ENCODE data around the gene RAB34.

RAB34 gene

DNA sequence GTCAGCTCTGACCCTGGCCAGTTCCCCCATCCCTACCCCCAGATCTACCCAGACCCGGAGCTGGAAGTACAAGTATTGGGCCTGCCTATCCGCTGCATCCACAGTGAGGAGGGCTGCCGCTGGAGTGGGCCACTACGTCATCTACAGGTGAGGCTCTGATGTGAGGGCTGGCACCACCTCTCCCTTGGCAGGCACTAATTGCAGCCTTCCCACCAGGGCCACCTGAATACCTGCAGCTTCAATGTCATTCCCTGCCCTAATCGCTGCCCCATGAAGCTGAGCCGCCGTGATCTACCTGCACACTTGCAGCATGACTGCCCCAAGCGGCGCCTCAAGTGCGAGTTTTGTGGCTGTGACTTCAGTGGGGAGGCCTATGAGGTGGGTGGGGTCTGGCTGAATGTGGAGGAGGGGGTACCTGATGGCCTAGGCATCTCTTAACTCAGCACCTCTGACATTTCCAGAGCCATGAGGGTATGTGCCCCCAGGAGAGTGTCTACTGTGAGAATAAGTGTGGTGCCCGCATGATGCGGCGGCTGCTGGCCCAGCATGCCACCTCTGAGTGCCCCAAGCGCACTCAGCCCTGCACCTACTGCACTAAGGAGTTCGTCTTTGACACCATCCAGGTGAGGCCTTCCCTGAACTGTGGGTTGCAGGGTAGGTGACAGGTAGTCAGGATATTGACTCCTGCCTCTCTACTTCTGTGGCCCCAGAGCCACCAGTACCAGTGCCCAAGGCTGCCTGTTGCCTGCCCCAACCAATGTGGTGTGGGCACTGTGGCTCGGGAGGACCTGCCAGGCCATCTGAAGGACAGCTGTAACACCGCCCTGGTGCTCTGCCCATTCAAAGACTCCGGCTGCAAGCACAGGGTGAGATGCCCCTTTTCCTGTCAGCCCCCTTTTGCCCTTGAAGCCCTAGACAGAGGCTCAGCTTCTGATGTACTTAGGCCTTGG lies 30.4 kb upstream of the RAB34 start:
- TF ChIP-seq POLR2AphosphoS5 (IDR thresholded peaks at IDR 0.05; ENCODE audit: borderline replicate concordance, low read depth, low read length): no peak; the same call in 1 of the 2 replicates
- H3K36me3 ChIP-seq (ENCODE audit: insufficient read depth, low read length): peaks cover 60% of the 10 kb centered on the region
- no peak for DNase-seq (ENCODE audit: low read depth, low spot score)
- peak overlapping the region; percentile 59; the same call in 1 of the 2 replicates for H3K27ac ChIP-seq
- no peak overlapping the region for H3K9ac ChIP-seq (ENCODE audit: insufficient read length)
- H3K9me3 ChIP-seq (ENCODE audit: low read depth, low read length): no peaks in the 10 kb centered on the region
- no peak overlapping the region for H3K4me3 ChIP-seq

DNA sequence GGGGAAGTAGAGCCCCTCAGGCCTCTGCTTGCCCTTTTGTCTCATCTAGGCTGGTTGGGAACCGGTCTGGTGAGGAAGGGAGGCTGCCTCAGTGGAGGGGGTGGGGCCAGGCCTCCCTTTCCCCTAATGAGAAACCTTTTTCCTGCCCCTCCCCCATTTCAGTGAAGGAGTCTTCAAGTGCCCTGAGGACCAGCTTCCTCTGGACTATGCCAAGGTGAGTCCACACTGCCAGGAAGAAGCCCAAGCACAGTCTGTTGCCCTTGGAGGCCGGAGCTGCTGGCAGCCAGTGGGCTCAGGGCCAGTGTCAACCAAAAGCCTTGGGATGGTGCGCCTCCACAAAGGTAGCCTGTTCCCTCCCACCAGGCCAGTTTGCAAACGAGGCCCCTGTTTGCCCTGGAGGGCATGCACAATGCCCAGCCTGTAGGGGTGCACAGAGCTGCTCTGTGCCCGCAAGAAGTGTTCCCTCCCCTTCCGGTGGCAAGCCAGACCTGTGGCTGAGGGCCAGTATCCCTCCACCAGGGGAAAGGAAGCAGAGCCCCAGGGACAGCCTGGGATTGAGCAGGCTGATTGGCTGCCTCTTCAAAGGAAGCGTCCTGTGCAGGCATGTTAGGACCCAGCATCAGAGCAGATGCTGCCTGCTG lies 29.5 kb upstream of the RAB34 start:
- Histone ChIP-seq H3K27ac (peak overlapping the region; percentile 22; the same call in 1 of the 2 replicates), H3K9ac (ENCODE audit: insufficient read length) (no peak overlapping the region), H3K9me3 (ENCODE audit: low read depth, low read length) (no peaks in the 10 kb centered on the region), H3K4me3 (no peak overlapping the region), H3K36me3 (ENCODE audit: insufficient read depth, low read length) (peaks cover 60% of the 10 kb centered on the region)
- DNase-seq (ENCODE audit: low read depth, low spot score): no peak
- TF ChIP-seq EZH2 (IDR thresholded peaks at IDR 0.05): no peak
- TF ChIP-seq FOXP2 (optimal IDR thresholded peaks at IDR 0.05; ENCODE audit: control extremely low read depth, extremely low read length, insufficient read depth): no peak
- TF ChIP-seq POLR2AphosphoS5 (IDR thresholded peaks at IDR 0.05; ENCODE audit: borderline replicate concordance, low read depth, low read length): no peak

DNA sequence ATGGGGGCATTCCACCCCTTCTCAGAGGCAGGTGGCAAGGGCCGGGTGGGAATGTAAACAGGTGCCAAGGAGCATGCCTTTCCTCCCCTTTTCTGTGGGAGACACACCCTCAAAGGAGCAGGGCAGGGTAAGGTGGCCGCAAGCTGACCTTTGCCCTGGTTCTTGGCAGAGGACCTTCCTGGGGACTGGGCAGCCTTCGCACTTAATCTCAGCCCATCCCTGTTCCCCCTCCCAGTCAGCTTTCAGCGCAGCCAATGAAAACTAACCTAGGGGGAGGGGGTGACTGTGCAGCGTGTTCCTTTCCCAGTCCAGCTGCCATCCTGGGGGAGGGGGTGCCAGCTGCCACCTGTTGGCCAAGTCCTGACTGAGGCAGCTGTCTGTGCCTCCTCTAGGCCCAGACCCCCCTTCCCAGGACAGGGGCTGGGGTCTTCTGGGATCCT lies 29.0 kb upstream of the RAB34 start:
- no peak overlapping the region for H3K9ac ChIP-seq (ENCODE audit: insufficient read length)
- DNase-seq (ENCODE audit: low read depth, low spot score): no peak
- no peak overlapping the region for H3K4me3 ChIP-seq
- no peaks in the 10 kb centered on the region for H3K9me3 ChIP-seq (ENCODE audit: low read depth, low read length)
- H3K36me3 ChIP-seq (ENCODE audit: insufficient read depth, low read length): peaks cover 56% of the 10 kb centered on the region
- H3K27ac ChIP-seq: peak overlapping the region; percentile 22; the same call in 1 of the 2 replicates
- TF ChIP-seq POLR2AphosphoS5 (IDR thresholded peaks at IDR 0.05; ENCODE audit: borderline replicate concordance, low read depth, low read length) (no peak), EZH2 (IDR thresholded peaks at IDR 0.05) (no peak), FOXP2 (optimal IDR thresholded peaks at IDR 0.05; ENCODE audit: control extremely low read depth, extremely low read length, insufficient read depth) (no peak)

DNA sequence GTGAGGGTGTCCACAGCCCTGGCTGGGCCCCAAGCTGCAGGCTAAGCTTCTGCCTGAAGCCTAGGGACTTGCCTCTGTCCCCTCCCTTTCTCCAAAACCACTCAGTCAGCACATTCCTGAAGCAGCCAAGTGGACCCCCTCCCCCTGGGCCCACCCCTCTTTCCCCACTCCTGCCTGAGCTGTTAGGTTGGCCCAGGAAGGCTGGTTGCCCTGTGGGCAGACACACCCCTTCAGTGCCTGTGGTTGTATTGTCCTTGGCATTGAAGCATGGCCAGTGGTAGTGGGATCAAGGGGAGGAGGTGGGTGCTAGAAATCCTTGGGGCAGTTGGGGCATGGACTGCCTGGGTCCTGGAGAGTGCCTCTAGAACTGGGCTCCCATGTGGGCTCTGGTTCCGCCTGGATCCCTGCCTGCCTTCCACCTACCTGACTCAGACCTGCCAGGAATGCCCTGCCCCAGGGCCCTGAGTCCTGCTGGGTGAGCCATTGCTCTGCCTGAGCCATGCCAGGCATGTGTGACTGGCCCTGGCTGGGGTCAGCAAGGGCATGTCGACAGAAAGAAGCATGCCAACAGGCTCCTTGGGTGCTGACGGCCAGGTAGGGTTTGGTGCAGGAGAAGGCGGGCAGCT lies 28.2 kb upstream of the RAB34 start:
- Histone ChIP-seq H3K9me3 (ENCODE audit: low read depth, low read length) (no peaks in the 10 kb centered on the region), H3K4me3 (peak overlapping the region; percentile 85), H3K36me3 (ENCODE audit: insufficient read depth, low read length) (peaks cover 51% of the 10 kb centered on the region), H3K27ac (peak overlapping the region; percentile 70), H3K9ac (ENCODE audit: insufficient read length) (peak overlapping the region; percentile 80)
- DNase-seq (ENCODE audit: low read depth, low spot score): no peak
- peak; percentile 4 for TF ChIP-seq FOXP2 (optimal IDR thresholded peaks at IDR 0.05; ENCODE audit: control extremely low read depth, extremely low read length, insufficient read depth)
- TF ChIP-seq POLR2AphosphoS5 (IDR thresholded peaks at IDR 0.05; ENCODE audit: borderline replicate concordance, low read depth, low read length): 0 out of 2 replicates have a peak, but pooled peaks have one; percentile 8
- no peak for TF ChIP-seq EZH2 (IDR thresholded peaks at IDR 0.05)

DNA sequence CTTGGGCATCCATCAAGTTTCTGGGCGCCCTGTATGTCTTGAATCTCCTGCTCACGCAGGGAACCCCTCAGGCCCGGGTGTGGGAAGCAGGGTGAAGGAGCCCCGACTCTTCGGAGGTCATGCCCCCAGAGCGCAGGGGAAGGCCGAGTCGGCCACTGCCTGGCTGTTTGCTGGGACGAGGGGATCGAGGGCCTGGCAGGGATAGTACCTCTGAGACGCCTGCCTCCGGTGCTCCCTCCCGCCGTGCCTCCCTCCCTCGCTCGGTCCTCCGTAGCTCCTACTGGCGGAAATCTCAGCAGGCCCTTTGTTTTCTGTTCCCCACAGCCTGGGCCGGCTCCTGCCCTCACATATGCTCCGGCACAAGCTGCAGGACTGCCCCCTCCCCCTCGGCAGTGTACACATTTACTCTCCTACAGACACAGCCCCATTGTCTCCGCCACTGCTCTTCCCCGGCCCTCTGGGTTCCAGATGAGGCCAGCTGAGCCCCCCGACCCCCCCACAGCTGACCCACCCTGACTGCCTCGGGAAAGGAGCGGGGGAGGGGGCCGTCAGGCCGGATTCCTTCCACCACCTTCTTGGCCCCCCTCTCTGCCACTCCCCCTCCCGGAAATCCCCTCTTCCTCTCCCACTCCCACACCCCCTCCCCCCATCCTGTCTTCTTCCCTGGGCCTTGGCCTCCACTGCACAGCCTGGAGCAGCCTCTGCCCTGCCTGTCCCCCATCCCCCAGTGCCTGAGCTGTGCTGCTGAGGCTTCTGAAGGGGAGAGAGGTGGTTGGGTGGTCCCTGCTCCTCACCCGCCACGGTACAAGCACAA lies 27.5 kb upstream of the RAB34 start:
- H3K9me3 ChIP-seq (ENCODE audit: low read depth, low read length): no peaks in the 10 kb centered on the region
- no peak for DNase-seq (ENCODE audit: low read depth, low spot score)
- TF ChIP-seq FOXP2 (optimal IDR thresholded peaks at IDR 0.05; ENCODE audit: control extremely low read depth, extremely low read length, insufficient read depth): peak; percentile 9
- TF ChIP-seq POLR2AphosphoS5 (IDR thresholded peaks at IDR 0.05; ENCODE audit: borderline replicate concordance, low read depth, low read length): no peak
- no peak for TF ChIP-seq EZH2 (IDR thresholded peaks at IDR 0.05)
- H3K9ac ChIP-seq (ENCODE audit: insufficient read length): peak overlapping the region; percentile 80
- peak overlapping the region; percentile 85 for H3K4me3 ChIP-seq
- H3K36me3 ChIP-seq (ENCODE audit: insufficient read depth, low read length): peaks cover 44% of the 10 kb centered on the region
- H3K27ac ChIP-seq: peak overlapping the region; percentile 70

DNA sequence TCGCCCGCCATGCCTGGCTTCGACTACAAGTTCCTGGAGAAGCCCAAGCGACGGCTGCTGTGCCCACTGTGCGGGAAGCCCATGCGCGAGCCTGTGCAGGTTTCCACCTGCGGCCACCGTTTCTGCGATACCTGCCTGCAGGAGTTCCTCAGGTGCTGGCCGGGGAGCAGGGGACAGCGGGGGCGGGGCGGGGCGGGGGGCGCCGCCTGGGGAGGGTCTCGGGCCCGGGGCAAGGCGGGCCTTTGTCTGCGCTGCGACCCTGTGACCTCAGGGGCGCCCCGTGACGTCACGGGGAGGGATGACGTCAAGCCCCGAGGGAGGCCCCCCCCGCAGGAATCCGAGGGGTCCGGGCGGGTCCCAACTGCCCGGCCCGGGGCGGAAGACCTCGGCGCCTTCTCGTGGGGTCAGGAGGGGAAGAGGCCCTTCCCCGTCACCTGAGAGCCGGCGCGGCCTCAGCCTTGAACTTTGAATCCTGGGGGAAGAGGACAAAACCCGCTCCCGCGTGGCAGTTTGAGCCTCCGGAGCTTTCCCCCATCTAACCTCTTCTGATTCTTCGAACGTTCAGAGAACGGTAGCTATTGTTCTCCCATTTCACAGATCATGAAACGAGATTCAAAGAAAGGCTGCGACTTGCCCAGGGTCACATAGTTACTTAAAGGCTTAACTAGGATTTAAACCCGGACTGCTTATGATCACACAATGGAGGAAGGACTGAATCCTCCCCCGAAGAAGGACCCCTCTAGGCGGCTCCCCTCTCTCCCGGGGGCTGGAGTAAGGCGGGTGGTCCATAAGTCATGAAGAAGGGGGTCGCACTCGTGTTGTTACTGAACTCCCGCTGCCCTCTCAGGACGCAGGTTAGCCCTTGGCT lies 26.7 kb upstream of the RAB34 start:
- no peak for DNase-seq (ENCODE audit: low read depth, low spot score)
- TF ChIP-seq POLR2AphosphoS5 (IDR thresholded peaks at IDR 0.05; ENCODE audit: borderline replicate concordance, low read depth, low read length) (peak; percentile 59; the same call in 1 of the 2 replicates), FOXP2 (optimal IDR thresholded peaks at IDR 0.05; ENCODE audit: control extremely low read depth, extremely low read length, insufficient read depth) (no peak)
- peak overlapping the region; percentile 85 for H3K4me3 ChIP-seq

More for the DNA sequence above, 26.7 kb upstream of the RAB34 start:
- no peaks in the 10 kb centered on the region for H3K9me3 ChIP-seq (ENCODE audit: low read depth, low read length)
- peaks cover 35% of the 10 kb centered on the region for H3K36me3 ChIP-seq (ENCODE audit: insufficient read depth, low read length)
- peak overlapping the region; percentile 70 for H3K27ac ChIP-seq
- H3K9ac ChIP-seq (ENCODE audit: insufficient read length): peak overlapping the region; percentile 80

Measured in SK-N-MC (cell line).